ENCODE results near the gene WNT5A. TPM values are rescaled to one million over a fixed set of nuclear protein-coding genes. Genes with fewer than 3 reads are reported as not detected.
A peak's percentile ranks its signal among the peaks of the same experiment; 100 is the strongest.

WNT5A gene
- total and polyA plus RNA-seq, 2 of the 4 experiments (the other 2 are of a cell fraction) = 224 to 231 TPM

DNA sequence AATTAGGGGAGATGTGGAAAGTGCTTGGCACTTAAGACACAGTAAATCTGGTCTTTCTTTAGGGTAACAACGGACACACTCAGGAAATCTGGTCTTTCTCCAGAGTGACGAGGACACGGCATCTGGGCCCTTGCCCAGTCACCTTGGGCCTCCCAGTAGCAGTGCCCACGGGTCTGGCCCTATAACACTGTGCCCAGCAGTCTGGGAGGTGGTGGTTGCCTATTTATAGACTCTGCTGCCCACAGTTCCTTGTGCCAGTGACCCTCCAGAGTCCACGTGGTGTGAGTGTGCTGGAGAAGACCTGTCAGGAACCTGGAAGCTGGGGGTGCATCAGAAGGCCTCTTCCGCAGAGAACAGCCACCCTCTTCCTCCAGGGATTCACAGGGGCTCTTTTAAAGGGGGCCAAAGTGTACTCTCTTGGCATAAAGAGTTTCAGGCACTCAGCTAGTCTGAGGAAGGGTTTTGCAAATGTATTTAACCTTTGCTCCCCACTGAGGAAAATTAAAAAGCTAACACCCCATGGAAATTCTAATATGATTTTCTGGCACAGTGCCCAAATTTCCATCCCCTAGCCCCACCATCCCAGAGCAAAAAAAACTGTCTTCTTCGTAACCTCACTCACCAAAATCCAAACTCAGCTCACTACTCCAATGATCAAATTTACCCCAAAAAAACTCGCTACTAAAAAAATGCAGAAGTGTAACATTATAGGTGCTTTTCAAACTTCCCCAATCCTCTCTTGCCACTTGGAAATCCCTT lies 15.4 kb downstream of the WNT5A start:
- Histone ChIP-seq H3K14ac (replicated peaks; ENCODE audit: low read depth, low read length) (0 out of 2 replicates have a peak overlapping the region, but pooled peaks have one; percentile 8), H2BK15ac (ENCODE audit: low read depth, low read length) (no peak overlapping the region), H4K20me1 (ENCODE audit: insufficient read depth, low read length) (peaks cover 52% of the 10 kb centered on the region), H4K5ac (ENCODE audit: low read depth, low read length) (no peak overlapping the region), H3K9me1 (ENCODE audit: insufficient read depth, low read length) (peaks cover 32% of the 10 kb centered on the region), H2AK9ac (replicated peaks; ENCODE audit: low read depth, low read length, poor library complexity) (peak overlapping the region; percentile 71), H3K56ac (ENCODE audit: extremely low read depth, insufficient read depth, low read length) (no peak overlapping the region), H2BK120ac (ENCODE audit: low read depth, low read length) (no peak overlapping the region), H4K91ac (ENCODE audit: insufficient read depth, low read depth, low read length) (no peak overlapping the region; the same call in 1 of the 2 replicates), H3K4ac (ENCODE audit: low read depth, low read length) (peak overlapping the region; percentile 25), H3K4me1 (ENCODE audit: control insufficient read depth, insufficient read depth, low read length) (peaks cover 33% of the 10 kb centered on the region), H3K79me1 (ENCODE audit: low read depth in 1 of 2, low read length in 2 of 2) (peaks cover 27 to 74% of the 10 kb centered on the region in 2 experiments), H3K27ac (ENCODE audit: insufficient read depth, low read length) (peak overlapping the region; percentile 32; the same call in 1 of the 2 replicates), H3K18ac (ENCODE audit: low read depth, low read length) (no peak overlapping the region), H3K9me3 (ENCODE audit: control insufficient read depth, insufficient read depth, low read length) (no peaks in the 10 kb centered on the region), H3K4me3 (ENCODE audit: insufficient read depth, low read depth, low read length) (no peak overlapping the region), H3K4me2 (ENCODE audit: low read depth, low read length) (no peak overlapping the region), H3K23ac (ENCODE audit: low read depth, low read length) (peak overlapping the region; percentile 49; the same call in 1 of the 2 replicates), H4K8ac (ENCODE audit: low read depth in 2 of 2, low read length in 2 of 2) (peak overlapping the region in 1 of 2 experiments; percentile 9; a peak in 1 of 4 replicates), H3K36me3 (ENCODE audit: control insufficient read depth, insufficient read depth, low read length) (peaks cover 65% of the 10 kb centered on the region), H3K9ac (ENCODE audit: low read depth, low read length) (no peak overlapping the region; the same call in 1 of the 2 replicates), H2AFZ (replicated peaks; ENCODE audit: low read length, poor library complexity) (no peak overlapping the region), H2BK20ac (ENCODE audit: low read depth, low read length) (no peak overlapping the region), H3K27me3 (ENCODE audit: control insufficient read depth, insufficient read depth, low read length) (no peaks in the 10 kb centered on the region), H2AK5ac (ENCODE audit: low read depth, low read length) (no peak overlapping the region), H2BK5ac (ENCODE audit: low read depth, low read length, poor library complexity, severe bottlenecking) (peak overlapping the region; percentile 44)
- in situ Hi-C loops (cut with MboI; ENCODE audit: low sequenced_read_pairs) = no loop called here
- ATAC-seq (ENCODE audit: low read depth) (no peak), DNase-seq (no peak)
- BruUV-seq (replicated peaks) = no TSS peak
- intact Hi-C loops (cut with micrococcal nuclease) = no loop called here
- dilution Hi-C loops (cut with HindIII; ENCODE audit: low sequenced_read_pairs, unreplicated experiment) = no loop called here
- CTCF ChIA-PET = no interaction called here
- 100% methylated on average over 1 to 3 of the region's 8 CpGs for WGBS, 2 experiments (ENCODE audit: extremely low coverage in 2 of 2, insufficient read length in 1 of 2)
- POLR2A ChIA-PET (ENCODE audit: unreplicated experiment) = no interaction called here
- TF ChIP-seq POLR2A (IDR thresholded peaks at IDR 0.05; ENCODE audit: low read depth, low read length) (no peak), SMC3 (IDR thresholded peaks at IDR 0.05; ENCODE audit: low read depth, low read length) (no peak), MAFK (IDR thresholded peaks at IDR 0.05; ENCODE audit: low read depth, low read length) (no peak), CHD1 (IDR thresholded peaks at IDR 0.05; ENCODE audit: low read depth, low read length) (no peak), RFX5 (IDR thresholded peaks at IDR 0.05; ENCODE audit: low read depth, low read length) (no peak), NFE2L2 (IDR thresholded peaks at IDR 0.05; ENCODE audit: low read depth, low read length) (no peak), CEBPB (IDR thresholded peaks at IDR 0.05; ENCODE audit: low read depth, low read length) (no peak), FOS (IDR thresholded peaks at IDR 0.05; ENCODE audit: low read depth, low read length) (no peak), RAD21 (IDR thresholded peaks at IDR 0.05; ENCODE audit: low read length) (no peak), BHLHE40 (IDR thresholded peaks at IDR 0.05; ENCODE audit: low read depth, low read length) (no peak), MAZ (IDR thresholded peaks at IDR 0.05; ENCODE audit: borderline replicate concordance, low read depth, low read length) (no peak), RCOR1 (IDR thresholded peaks at IDR 0.05; ENCODE audit: insufficient replicate concordance, low read length) (no peak)
- TF ChIP-seq, protein P1, sequence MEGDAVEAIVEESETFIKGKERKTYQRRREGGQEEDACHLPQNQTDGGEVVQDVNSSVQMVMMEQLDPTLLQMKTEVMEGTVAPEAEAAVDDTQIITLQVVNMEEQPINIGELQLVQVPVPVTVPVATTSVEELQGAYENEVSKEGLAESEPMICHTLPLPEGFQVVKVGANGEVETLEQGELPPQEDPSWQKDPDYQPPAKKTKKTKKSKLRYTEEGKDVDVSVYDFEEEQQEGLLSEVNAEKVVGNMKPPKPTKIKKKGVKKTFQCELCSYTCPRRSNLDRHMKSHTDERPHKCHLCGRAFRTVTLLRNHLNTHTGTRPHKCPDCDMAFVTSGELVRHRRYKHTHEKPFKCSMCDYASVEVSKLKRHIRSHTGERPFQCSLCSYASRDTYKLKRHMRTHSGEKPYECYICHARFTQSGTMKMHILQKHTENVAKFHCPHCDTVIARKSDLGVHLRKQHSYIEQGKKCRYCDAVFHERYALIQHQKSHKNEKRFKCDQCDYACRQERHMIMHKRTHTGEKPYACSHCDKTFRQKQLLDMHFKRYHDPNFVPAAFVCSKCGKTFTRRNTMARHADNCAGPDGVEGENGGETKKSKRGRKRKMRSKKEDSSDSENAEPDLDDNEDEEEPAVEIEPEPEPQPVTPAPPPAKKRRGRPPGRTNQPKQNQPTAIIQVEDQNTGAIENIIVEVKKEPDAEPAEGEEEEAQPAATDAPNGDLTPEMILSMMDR (conservative IDR thresholded peaks at IDR 0.05; ENCODE audit: low read depth, low read length) = no peak
- TF ChIP-seq, protein P2, sequence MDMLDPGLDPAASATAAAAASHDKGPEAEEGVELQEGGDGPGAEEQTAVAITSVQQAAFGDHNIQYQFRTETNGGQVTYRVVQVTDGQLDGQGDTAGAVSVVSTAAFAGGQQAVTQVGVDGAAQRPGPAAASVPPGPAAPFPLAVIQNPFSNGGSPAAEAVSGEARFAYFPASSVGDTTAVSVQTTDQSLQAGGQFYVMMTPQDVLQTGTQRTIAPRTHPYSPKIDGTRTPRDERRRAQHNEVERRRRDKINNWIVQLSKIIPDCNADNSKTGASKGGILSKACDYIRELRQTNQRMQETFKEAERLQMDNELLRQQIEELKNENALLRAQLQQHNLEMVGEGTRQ (IDR thresholded peaks at IDR 0.05; ENCODE audit: low read depth, low read length) = no peak
- TF ChIP-seq, protein P3, sequence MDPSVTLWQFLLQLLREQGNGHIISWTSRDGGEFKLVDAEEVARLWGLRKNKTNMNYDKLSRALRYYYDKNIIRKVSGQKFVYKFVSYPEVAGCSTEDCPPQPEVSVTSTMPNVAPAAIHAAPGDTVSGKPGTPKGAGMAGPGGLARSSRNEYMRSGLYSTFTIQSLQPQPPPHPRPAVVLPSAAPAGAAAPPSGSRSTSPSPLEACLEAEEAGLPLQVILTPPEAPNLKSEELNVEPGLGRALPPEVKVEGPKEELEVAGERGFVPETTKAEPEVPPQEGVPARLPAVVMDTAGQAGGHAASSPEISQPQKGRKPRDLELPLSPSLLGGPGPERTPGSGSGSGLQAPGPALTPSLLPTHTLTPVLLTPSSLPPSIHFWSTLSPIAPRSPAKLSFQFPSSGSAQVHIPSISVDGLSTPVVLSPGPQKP (IDR thresholded peaks at IDR 0.05; ENCODE audit: borderline replicate concordance, low read depth, low read length) = no peak

Measured in IMR-90 (cell line).